Measurements from ENCODE around the gene FNDC1.

Gene FNDC1

GRCh38 chr6:159180001-159180400 is 10.8 kb downstream of the FNDC1 start:
- H3K4me2 ChIP-seq (ENCODE audit: low read depth, low read length, poor library complexity, severe bottlenecking), result no peak overlapping the region
- H3K4me3 ChIP-seq (ENCODE audit: insufficient read depth, low read length, poor library complexity, severe bottlenecking), result no peak overlapping the region
- H2AFZ ChIP-seq (ENCODE audit: low read depth, low read length, severe bottlenecking), result no peak overlapping the region
- no peaks in the 10 kb centered on the region for H3K79me2 ChIP-seq (ENCODE audit: insufficient read depth, low read length)
- H4K20me1 ChIP-seq (ENCODE audit: low read depth, low read length), result no peaks in the 10 kb centered on the region
- no peak overlapping the region for H3K27ac ChIP-seq (ENCODE audit: low read depth, low read length)
- H3K9me3 ChIP-seq (ENCODE audit: insufficient read depth, low read length), result no peaks in the 10 kb centered on the region
- no peak overlapping the region for H3K9ac ChIP-seq (ENCODE audit: low read length)
- H3K27me3 ChIP-seq (ENCODE audit: low read length), result no peaks in the 10 kb centered on the region
- H3K36me3 ChIP-seq (ENCODE audit: low read length), result no peaks in the 10 kb centered on the region
- TF ChIP-seq EZH2phosphoT487 (conservative IDR thresholded peaks at IDR 0.05; ENCODE audit: low read length) (no peak), CTCF (IDR thresholded peaks at IDR 0.05; ENCODE audit: insufficient read depth, low read length, poor library complexity, severe bottlenecking) (no peak)
- H3K9me2 ChIP-seq (replicated peaks; ENCODE audit: insufficient read depth, low read length), result no peaks in the 10 kb centered on the region
- H3F3A ChIP-seq (ENCODE audit: insufficient read depth), result no peaks in the 10 kb centered on the region

- TF ChIP-seq CTCF (IDR thresholded peaks at IDR 0.05; ENCODE audit: insufficient read depth, low read length, poor library complexity, severe bottlenecking), result no peak
- TF ChIP-seq EZH2phosphoT487 (conservative IDR thresholded peaks at IDR 0.05; ENCODE audit: low read length), result no peak
- Histone ChIP-seq H3K79me2 (ENCODE audit: insufficient read depth, low read length) (no peaks in the 10 kb centered on the region), H3K4me2 (ENCODE audit: low read depth, low read length, poor library complexity, severe bottlenecking) (no peak overlapping the region), H2AFZ (ENCODE audit: low read depth, low read length, severe bottlenecking) (no peak overlapping the region), H3K27ac (ENCODE audit: low read depth, low read length) (no peak overlapping the region), H3K9me2 (replicated peaks; ENCODE audit: insufficient read depth, low read length) (no peaks in the 10 kb centered on the region), H3K36me3 (ENCODE audit: low read length) (no peaks in the 10 kb centered on the region), H3K9me3 (ENCODE audit: insufficient read depth, low read length) (no peaks in the 10 kb centered on the region; the same call in 1 of the 2 replicates), H3F3A (ENCODE audit: insufficient read depth) (no peaks in the 10 kb centered on the region), H3K4me3 (ENCODE audit: insufficient read depth, low read length, poor library complexity, severe bottlenecking) (no peak overlapping the region), H3K27me3 (ENCODE audit: low read length) (no peaks in the 10 kb centered on the region), H3K9ac (ENCODE audit: low read length) (no peak overlapping the region), H4K20me1 (ENCODE audit: low read depth, low read length) (no peaks in the 10 kb centered on the region)
Observed at GRCh38 chr6:159181914-159182313, 12.7 kb downstream of the FNDC1 start.

- Histone ChIP-seq H3F3A (ENCODE audit: insufficient read depth) (no peaks in the 10 kb centered on the region), H3K9me3 (ENCODE audit: insufficient read depth, low read length) (no peaks in the 10 kb centered on the region; the same call in 1 of the 2 replicates), H3K27ac (ENCODE audit: low read depth, low read length) (no peak overlapping the region), H3K4me3 (ENCODE audit: insufficient read depth, low read length, poor library complexity, severe bottlenecking) (no peak overlapping the region), H3K9me2 (replicated peaks; ENCODE audit: insufficient read depth, low read length) (no peaks in the 10 kb centered on the region), H3K9ac (ENCODE audit: low read length) (no peak overlapping the region), H2AFZ (ENCODE audit: low read depth, low read length, severe bottlenecking) (no peak overlapping the region), H3K36me3 (ENCODE audit: low read length) (no peaks in the 10 kb centered on the region), H4K20me1 (ENCODE audit: low read depth, low read length) (no peaks in the 10 kb centered on the region), H3K4me2 (ENCODE audit: low read depth, low read length, poor library complexity, severe bottlenecking) (no peak overlapping the region), H3K27me3 (ENCODE audit: low read length) (no peaks in the 10 kb centered on the region), H3K79me2 (ENCODE audit: insufficient read depth, low read length) (no peaks in the 10 kb centered on the region)
- no peak for TF ChIP-seq CTCF (IDR thresholded peaks at IDR 0.05; ENCODE audit: insufficient read depth, low read length, poor library complexity, severe bottlenecking)
- TF ChIP-seq EZH2phosphoT487 (conservative IDR thresholded peaks at IDR 0.05; ENCODE audit: low read length), result no peak
Observed at GRCh38 chr6:159184559-159184958, 15.4 kb downstream of the FNDC1 start.

Data from SU-DHL-6 (cell line).